ENCODE results near the gene NTM.
"Not testable (repeated sequence)": the region's sequence is repeated elsewhere in the genome, so short reads cannot be mapped to it uniquely, and the experiment has no call there.

Gene NTM

GRCh38 chr11:132358573-132358953 is 988.1 kb downstream of the NTM start:
- no peak for TF ChIP-seq CTCF (IDR thresholded peaks at IDR 0.05; ENCODE audit: low read depth, low read length)
- H3K4me3 ChIP-seq (ENCODE audit: low read depth, low read length) = no peak overlapping the region

- H3K4me3 ChIP-seq (ENCODE audit: low read depth, low read length) = no peak overlapping the region
These were observed 990.7 kb downstream of the NTM start for GRCh38 chr11:132361011-132361550.

GRCh38 chr11:132365650-132366049 is 995.2 kb downstream of the NTM start:
- no peak for TF ChIP-seq CTCF (IDR thresholded peaks at IDR 0.05; ENCODE audit: low read depth, low read length)
- H3K4me3 ChIP-seq (ENCODE audit: low read depth, low read length) = no peak overlapping the region

More at GRCh38 chr11:132361011-132361550, 990.7 kb downstream of the NTM start:
- no peak for TF ChIP-seq CTCF (IDR thresholded peaks at IDR 0.05; ENCODE audit: low read depth, low read length)

- no peak for TF ChIP-seq CTCF (IDR thresholded peaks at IDR 0.05; ENCODE audit: low read depth, low read length)
- H3K4me3 ChIP-seq (ENCODE audit: low read depth, low read length) = no peak overlapping the region
These were observed 996.9 kb downstream of the NTM start for GRCh38 chr11:132367293-132367692.

- not testable (repeated sequence) for H3K4me3 ChIP-seq (ENCODE audit: low read depth, low read length)
These were observed 999.7 kb downstream of the NTM start for GRCh38 chr11:132370114-132370513.

GRCh38 chr11:132373405-132374143 is 1003.2 kb downstream of the NTM start:
- no peak overlapping the region for H3K4me3 ChIP-seq (ENCODE audit: low read depth, low read length)
- TF ChIP-seq CTCF (IDR thresholded peaks at IDR 0.05; ENCODE audit: low read depth, low read length) = no peak

GRCh38 chr11:132379540-132379939 is 1009.1 kb downstream of the NTM start:
- H3K4me3 ChIP-seq (ENCODE audit: low read depth, low read length) = no peak overlapping the region
- TF ChIP-seq CTCF (IDR thresholded peaks at IDR 0.05; ENCODE audit: low read depth, low read length) = no peak
